ENCODE measurements around the gene UBXN1.

UBXN1 gene

GRCh38 chr11:62646825-62647608 lies 31.9 kb downstream of the UBXN1 start:
- no peak for DNase-seq (ENCODE audit: insufficient read length, low spot score)
- FAIRE-seq: no peak

- DNase-seq (ENCODE audit: insufficient read length, low spot score) (peak; percentile 99), FAIRE-seq (no peak)
Observed at GRCh38 chr11:62645946-62646824, 32.7 kb downstream of the UBXN1 start, which contains the start of gene GANAB. TSS of gene GANAB (minus strand) at chr11:62646613. CDS start at chr11:62646599, 14 bp downstream.

DNA sequence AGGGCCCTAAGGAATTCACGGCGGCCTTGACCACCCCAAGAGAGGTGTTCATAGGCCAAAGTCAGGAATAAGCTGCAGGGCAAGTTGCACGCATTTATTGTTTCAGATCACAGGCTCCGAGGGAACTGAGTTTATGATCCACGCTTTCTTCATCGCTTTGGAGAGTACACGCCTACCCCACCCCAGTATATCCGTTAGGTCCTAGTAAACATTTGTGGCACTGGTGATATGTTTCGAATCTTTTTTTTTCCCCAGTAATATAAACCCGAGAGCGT lies 33.3 kb downstream of the UBXN1 start:
- DNase-seq (ENCODE audit: insufficient read length, low spot score): no peak
- no peak for FAIRE-seq

GRCh38 chr11:62644220-62644619 lies 34.7 kb downstream of the UBXN1 start:
- FAIRE-seq: no peak
- no peak for DNase-seq (ENCODE audit: insufficient read length, low spot score)

DNA sequence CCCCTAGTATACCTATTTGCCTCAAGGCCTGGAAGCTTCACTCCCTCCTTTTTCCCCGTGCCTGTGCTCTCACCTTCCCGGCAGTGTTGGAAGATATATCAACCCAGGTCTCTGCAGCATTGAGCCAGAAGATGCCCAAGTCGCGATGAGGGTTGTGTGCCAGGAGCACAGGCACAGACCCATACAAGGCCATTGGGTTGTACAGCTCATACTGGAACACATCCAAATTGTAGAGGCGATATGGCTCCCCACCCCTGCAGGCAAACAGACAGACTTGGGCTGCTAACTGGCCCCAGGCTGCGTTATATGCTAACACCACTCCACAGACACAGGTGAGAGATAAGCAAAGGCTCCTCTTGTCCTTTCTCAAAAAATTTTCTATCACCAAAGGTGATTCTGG lies 46.4 kb downstream of the UBXN1 start:
- DNase-seq (ENCODE audit: insufficient read length, low spot score) (no peak), FAIRE-seq (no peak)

GRCh38 chr11:62627713-62628112 lies 51.2 kb downstream of the UBXN1 start:
- DNase-seq (ENCODE audit: insufficient read length, low spot score): no peak
- no peak for FAIRE-seq
